NCI-H2081 treated with DMSO at 0.1 percent for 48 hours (cell line): Measurements from ENCODE around the gene INPP4A.

Source experiments
- DNase-seq: peaks from one replicate; lab custom pipeline; 2025; lab: John Stamatoyannopoulos, UW

Gene INPP4A

GRCh38 chr2:98460573-98461497 lies 16.2 kb downstream of the INPP4A start:
- no peak for DNase-seq

GRCh38 chr2:98461498-98462049 lies 16.9 kb downstream of the INPP4A start:
- no peak for DNase-seq

- DNase-seq, result no peak
Measured at GRCh38 chr2:98463081-98463481, 18.4 kb downstream of the INPP4A start.

GRCh38 chr2:98463551-98463971 lies 18.9 kb downstream of the INPP4A start:
- no peak for DNase-seq

GRCh38 chr2:98463988-98464771 lies 19.5 kb downstream of the INPP4A start:
- DNase-seq, result no peak

GRCh38 chr2:98464772-98465310 lies 20.2 kb downstream of the INPP4A start:
- no peak for DNase-seq

GRCh38 chr2:98465456-98466226 lies 21.0 kb downstream of the INPP4A start:
- DNase-seq, result no peak

GRCh38 chr2:98467082-98467536 lies 22.5 kb downstream of the INPP4A start:
- no peak for DNase-seq

GRCh38 chr2:98467652-98468051 lies 23.0 kb downstream of the INPP4A start:
- DNase-seq, result no peak

- no peak for DNase-seq
Measured at GRCh38 chr2:98468621-98469236, 24.1 kb downstream of the INPP4A start.

GRCh38 chr2:98469862-98470544 lies 25.3 kb downstream of the INPP4A start:
- no peak for DNase-seq

GRCh38 chr2:98470851-98471255 lies 26.2 kb downstream of the INPP4A start:
- no peak for DNase-seq

GRCh38 chr2:98471402-98472131 lies 26.9 kb downstream of the INPP4A start:
- no peak for DNase-seq

- DNase-seq, result no peak
Measured at GRCh38 chr2:98472132-98472650, 27.5 kb downstream of the INPP4A start.

GRCh38 chr2:98472961-98473746 lies 28.5 kb downstream of the INPP4A start:
- DNase-seq, result no peak

- DNase-seq, result no peak
Measured at GRCh38 chr2:98473995-98474780, 29.5 kb downstream of the INPP4A start.

GRCh38 chr2:98474979-98475632 lies 30.4 kb downstream of the INPP4A start:
- DNase-seq, result no peak
